Parathyroid adenoma (tissue), 2 donors: Measurements from ENCODE around the gene DOK7.

Experiments used
- H2AFZ ChIP-seq: fragments of 300-600 bp; sonication (generic); one replicate; pipeline ENCODE4 v1.7.0; 2017; ENCODE audit warnings: antibody characterized with exemption, mild to moderate bottlenecking
- H3K27ac ChIP-seq: fragments of 300-600 bp; sonication (generic); one replicate; pipeline ENCODE4 v1.7.0; 2017
- H3K27me3 ChIP-seq: fragments of 300-600 bp; sonication (generic); one replicate; pipeline ENCODE4 v1.7.0; 2017; ENCODE audit warnings: low read length; ENCODE audit not compliant: control insufficient read depth, insufficient read depth
- H3K36me3 ChIP-seq: fragments of 300-600 bp; sonication (generic); one replicate; pipeline ENCODE4 v1.7.0; 2017; ENCODE audit warnings: low read length; ENCODE audit not compliant: control insufficient read depth, insufficient read depth
- H3K4me1 ChIP-seq: fragments of 300-600 bp; sonication (generic); one replicate; pipeline ENCODE4 v1.7.0; 2017; ENCODE audit warnings: control low read depth
- H3K4me2 ChIP-seq: fragments of 300-600 bp; sonication (generic); one replicate; pipeline ENCODE4 v1.7.0; 2017; ENCODE audit warnings: low read length
- H3K4me3 ChIP-seq: fragments of 300-600 bp; sonication (generic); one replicate; pipeline ENCODE4 v1.7.0; 2017; ENCODE audit warnings: low read depth, low read length
- H3K79me2 ChIP-seq: fragments of 300-600 bp; sonication (generic); one replicate; pipeline ENCODE4 v1.7.0; 2017; ENCODE audit warnings: control low read depth
- H3K9ac ChIP-seq: fragments of 300-600 bp; sonication (generic); one replicate; pipeline ENCODE4 v1.7.0; 2017; ENCODE audit warnings: mild to moderate bottlenecking
- H3K9me3 ChIP-seq: fragments of 300-600 bp; sonication (generic); one replicate; pipeline ENCODE4 v1.7.0; 2017; ENCODE audit warnings: low read length; ENCODE audit not compliant: control insufficient read depth
- TF ChIP-seq, protein P1 (sequence below): fragments of 300-600 bp; sonication (generic); IDR thresholded peaks from one replicate; pipeline ENCODE4 v1.7.0; 2017; ENCODE audit warnings: antibody characterized with exemption, mild to moderate bottlenecking
- donor health status: primary hyperparathyroidism.

The DOK7 gene

DNA sequence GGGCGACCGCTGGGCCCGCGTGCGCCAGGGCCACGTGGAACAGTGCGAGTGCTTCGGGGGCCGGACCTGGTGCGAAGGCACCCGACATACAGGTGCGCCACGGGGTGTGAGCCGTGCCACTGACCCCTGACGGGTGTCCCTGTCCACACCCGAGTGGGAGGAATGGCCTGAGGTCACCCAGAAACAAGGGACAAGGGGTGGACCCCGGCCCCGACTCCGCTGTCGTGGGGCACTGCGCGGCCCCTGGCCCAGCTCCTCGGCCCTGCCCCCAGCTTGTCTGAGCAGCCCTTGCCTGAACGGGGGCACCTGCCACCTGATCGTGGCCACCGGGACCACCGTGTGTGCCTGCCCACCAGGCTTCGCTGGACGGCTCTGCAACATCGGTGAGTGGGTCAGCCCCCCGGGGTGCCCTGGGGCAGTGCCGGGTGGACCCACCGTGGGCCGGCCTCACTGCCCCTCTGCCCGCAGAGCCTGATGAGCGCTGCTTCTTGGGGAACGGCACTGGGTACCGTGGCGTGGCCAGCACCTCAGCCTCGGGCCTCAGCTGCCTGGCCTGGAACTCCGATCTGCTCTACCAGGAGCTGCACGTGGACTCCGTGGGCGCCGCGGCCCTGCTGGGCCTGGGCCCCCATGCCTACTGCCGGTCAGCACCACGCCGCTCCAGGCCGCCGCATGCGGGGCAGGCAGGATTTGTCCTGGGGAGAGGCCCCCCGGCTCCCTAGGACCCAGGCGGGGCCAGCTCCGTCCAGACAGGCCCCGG lies 18.6 kb upstream of the DOK7 start:
- Histone ChIP-seq H2AFZ (no peak overlapping the region), H3K27me3 (no peaks in the 10 kb centered on the region), H3K4me1 (no peaks in the 10 kb centered on the region), H3K9me3 (no peaks in the 10 kb centered on the region), H3K36me3 (no peaks in the 10 kb centered on the region), H3K4me2 (no peak overlapping the region), H3K4me3 (no peak overlapping the region), H3K9ac (no peak overlapping the region), H3K79me2 (no peaks in the 10 kb centered on the region), H3K27ac (no peak overlapping the region)
- TF ChIP-seq, protein P1, sequence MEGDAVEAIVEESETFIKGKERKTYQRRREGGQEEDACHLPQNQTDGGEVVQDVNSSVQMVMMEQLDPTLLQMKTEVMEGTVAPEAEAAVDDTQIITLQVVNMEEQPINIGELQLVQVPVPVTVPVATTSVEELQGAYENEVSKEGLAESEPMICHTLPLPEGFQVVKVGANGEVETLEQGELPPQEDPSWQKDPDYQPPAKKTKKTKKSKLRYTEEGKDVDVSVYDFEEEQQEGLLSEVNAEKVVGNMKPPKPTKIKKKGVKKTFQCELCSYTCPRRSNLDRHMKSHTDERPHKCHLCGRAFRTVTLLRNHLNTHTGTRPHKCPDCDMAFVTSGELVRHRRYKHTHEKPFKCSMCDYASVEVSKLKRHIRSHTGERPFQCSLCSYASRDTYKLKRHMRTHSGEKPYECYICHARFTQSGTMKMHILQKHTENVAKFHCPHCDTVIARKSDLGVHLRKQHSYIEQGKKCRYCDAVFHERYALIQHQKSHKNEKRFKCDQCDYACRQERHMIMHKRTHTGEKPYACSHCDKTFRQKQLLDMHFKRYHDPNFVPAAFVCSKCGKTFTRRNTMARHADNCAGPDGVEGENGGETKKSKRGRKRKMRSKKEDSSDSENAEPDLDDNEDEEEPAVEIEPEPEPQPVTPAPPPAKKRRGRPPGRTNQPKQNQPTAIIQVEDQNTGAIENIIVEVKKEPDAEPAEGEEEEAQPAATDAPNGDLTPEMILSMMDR = no peak

DNA sequence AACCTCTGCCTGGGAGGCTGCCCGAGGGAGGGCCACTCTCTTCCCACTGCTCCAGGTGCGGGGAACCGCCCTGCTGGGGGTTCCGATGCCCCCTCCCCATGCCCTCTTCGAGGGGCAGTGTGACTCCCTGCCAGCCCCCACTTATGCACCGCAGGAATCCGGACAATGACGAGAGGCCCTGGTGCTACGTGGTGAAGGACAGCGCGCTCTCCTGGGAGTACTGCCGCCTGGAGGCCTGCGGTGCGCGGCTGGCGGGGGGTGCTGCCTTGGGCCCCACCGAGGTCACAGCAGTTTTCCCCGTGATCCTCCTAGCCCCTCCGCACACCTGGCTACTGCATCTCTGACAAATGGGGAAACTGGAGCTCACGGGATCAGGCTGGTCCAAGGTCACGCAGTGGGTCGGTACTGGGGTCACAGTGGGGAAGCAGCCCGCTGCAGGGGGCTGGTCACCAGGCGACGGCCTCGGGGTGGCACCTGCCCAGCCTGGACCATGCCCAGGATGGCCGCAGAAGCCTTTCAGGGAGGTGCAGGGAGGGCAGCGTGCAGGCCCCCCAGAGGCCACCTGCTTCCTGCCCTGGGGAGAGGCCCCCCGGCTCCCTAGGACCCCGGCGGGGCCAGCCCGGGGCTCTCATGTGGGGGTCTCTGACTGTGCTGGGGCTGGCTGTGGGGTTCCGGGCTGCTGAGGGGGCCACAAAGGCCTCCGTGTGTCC lies 17.8 kb upstream of the DOK7 start:
- Histone ChIP-seq H3K36me3 (no peaks in the 10 kb centered on the region), H3K4me1 (no peaks in the 10 kb centered on the region), H3K4me3 (no peak overlapping the region), H3K9me3 (no peaks in the 10 kb centered on the region), H3K27ac (no peak overlapping the region), H3K27me3 (no peaks in the 10 kb centered on the region), H3K79me2 (no peaks in the 10 kb centered on the region), H3K4me2 (no peak overlapping the region), H2AFZ (no peak overlapping the region), H3K9ac (no peak overlapping the region)
- TF ChIP-seq, protein P1 = no peak

DNA sequence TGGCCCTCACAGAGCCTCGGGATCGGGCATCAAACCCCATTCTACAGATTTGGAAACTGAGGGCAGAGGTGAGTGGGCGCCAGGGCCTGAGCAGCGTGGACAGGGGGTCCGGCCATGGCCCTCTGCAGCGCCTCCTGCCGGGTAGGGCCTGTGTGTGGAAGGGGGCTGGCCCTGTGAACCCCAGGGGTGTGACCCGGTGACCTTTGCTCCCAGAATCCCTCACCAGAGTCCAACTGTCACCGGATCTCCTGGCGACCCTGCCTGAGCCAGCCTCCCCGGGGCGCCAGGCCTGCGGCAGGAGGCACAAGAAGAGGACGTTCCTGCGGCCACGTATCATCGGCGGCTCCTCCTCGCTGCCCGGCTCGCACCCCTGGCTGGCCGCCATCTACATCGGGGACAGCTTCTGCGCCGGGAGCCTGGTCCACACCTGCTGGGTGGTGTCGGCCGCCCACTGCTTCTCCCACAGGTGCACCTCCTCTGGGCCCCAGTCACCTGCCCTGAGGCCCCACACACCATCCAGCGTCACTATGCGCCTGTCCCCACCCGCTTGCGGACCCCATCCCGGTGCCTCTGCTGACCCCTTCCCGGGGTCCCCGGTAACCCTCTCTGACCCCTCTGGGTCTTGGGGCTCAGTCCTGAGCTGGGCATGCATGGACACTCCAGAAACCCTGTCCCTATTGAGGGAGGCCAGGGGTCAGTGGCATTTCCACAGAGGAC lies 17.1 kb upstream of the DOK7 start:
- Histone ChIP-seq H3K9ac (no peak overlapping the region), H3K4me3 (no peak overlapping the region), H3K4me2 (no peak overlapping the region), H3K4me1 (no peaks in the 10 kb centered on the region), H2AFZ (no peak overlapping the region), H3K79me2 (no peaks in the 10 kb centered on the region), H3K27ac (no peak overlapping the region), H3K36me3 (no peaks in the 10 kb centered on the region), H3K27me3 (no peaks in the 10 kb centered on the region), H3K9me3 (no peaks in the 10 kb centered on the region)
- TF ChIP-seq, protein P1 = no peak

DNA sequence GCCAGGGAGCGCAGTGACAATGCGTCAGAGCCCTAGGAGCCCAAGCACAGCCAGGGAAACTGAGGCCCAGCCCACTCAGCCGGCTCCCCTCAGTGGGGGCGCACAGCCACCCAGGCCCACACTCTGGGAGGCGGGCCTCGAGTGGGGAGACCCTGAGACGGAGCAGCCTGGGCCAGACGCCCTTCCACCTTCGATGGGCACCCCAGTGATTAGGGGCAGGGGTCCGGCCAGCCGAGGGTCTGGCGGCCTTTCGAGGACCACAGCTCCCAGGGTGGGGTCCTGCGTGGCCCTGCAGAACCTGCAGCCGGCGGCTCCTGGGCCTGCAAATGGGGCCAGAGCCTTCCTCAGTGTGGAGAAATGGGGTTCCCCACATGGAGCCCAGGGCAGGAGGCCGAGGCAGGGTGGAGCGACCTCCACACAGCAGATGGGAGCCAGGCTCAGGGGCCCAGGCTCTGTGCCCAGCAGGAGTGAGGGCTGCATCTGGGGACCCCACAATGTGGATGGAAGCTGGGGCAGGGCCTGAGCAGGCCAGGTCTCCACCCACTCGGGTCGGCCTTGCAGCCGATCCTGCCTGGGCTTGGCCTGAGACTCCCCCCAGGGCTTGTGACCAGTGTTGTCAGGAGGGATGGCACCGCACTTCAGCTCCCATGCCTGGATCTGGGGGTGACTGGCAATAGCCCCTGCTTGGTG lies 16.3 kb upstream of the DOK7 start:
- no peak overlapping the region for H3K4me2 ChIP-seq
- no peak overlapping the region for H3K27ac ChIP-seq
- TF ChIP-seq, protein P1 = no peak
- H3K9me3 ChIP-seq = no peaks in the 10 kb centered on the region
- no peaks in the 10 kb centered on the region for H3K4me1 ChIP-seq
- no peaks in the 10 kb centered on the region for H3K27me3 ChIP-seq
- H3K36me3 ChIP-seq = no peaks in the 10 kb centered on the region
- H3K4me3 ChIP-seq = no peak overlapping the region
- H2AFZ ChIP-seq = no peak overlapping the region
- no peak overlapping the region for H3K9ac ChIP-seq
- H3K79me2 ChIP-seq = no peaks in the 10 kb centered on the region
